ENCODE measurements around the gene AGXT2.

Gene AGXT2

GRCh38 chr5:35047785-35048404, at the start of gene AGXT2:
Gene AGXT2 (minus strand): TSS chr5:35047949. CDS start chr5:35047892, 57 bp downstream.
- no peak within 1 kb of the TSS for H3K27ac ChIP-seq
- no peak within 1 kb of the TSS for H3K4me3 ChIP-seq
- no peaks in the 10 kb centered on the region for H3K36me3 ChIP-seq
- no peaks in the 10 kb centered on the region; a peak in 1 of 22 replicates for H3K9me3 ChIP-seq (replicated peaks in 1 of 11)
- no peak within 1 kb of the TSS for H3K4me2 ChIP-seq
- no peaks in the 10 kb centered on the region for H3K27me3 ChIP-seq
- no peaks in the 10 kb centered on the region for H3K4me1 ChIP-seq
- H4K20me1 ChIP-seq = no peaks in the 10 kb centered on the region
- no peak within 1 kb of the TSS for H3K9ac ChIP-seq
- no peak for TF ChIP-seq Cebpa-rat (IDR thresholded peaks at IDR 0.05)

- no peaks in the 10 kb centered on the region for H3K9me3 ChIP-seq (replicated peaks in 1 of 11)
- H3K4me1 ChIP-seq = peaks cover 0 to 5% (median 0%) of the 10 kb centered on the region in 10 experiments; a peak in 2 of 20 replicates
- no peak overlapping the region for H3K9ac ChIP-seq
- H3K36me3 ChIP-seq = no peaks in the 10 kb centered on the region
- no peak for TF ChIP-seq Cebpa-rat (IDR thresholded peaks at IDR 0.05)
- no peak overlapping the region for H3K4me2 ChIP-seq
- no peak overlapping the region for H3K27ac ChIP-seq
- H3K4me3 ChIP-seq = no peak overlapping the region
- no peaks in the 10 kb centered on the region for H3K27me3 ChIP-seq
- no peaks in the 10 kb centered on the region for H4K20me1 ChIP-seq
Measured at GRCh38 chr5:35096932-35097331, 49.2 kb upstream of the AGXT2 start.

GRCh38 chr5:35096216-35096615, 48.5 kb upstream of the AGXT2 start:
- Histone ChIP-seq H3K4me3 (no peak overlapping the region), H3K9ac (no peak overlapping the region), H3K36me3 (no peaks in the 10 kb centered on the region), H3K27me3 (no peaks in the 10 kb centered on the region), H4K20me1 (no peaks in the 10 kb centered on the region), H3K4me2 (no peak overlapping the region), H3K4me1 (peaks cover 0 to 5% (median 0%) of the 10 kb centered on the region in 10 experiments; a peak in 2 of 20 replicates), H3K27ac (no peak overlapping the region), H3K9me3 (replicated peaks in 1 of 11) (no peaks in the 10 kb centered on the region)
- no peak for TF ChIP-seq Cebpa-rat (IDR thresholded peaks at IDR 0.05)

- Histone ChIP-seq H3K36me3 (no peaks in the 10 kb centered on the region), H3K27me3 (no peaks in the 10 kb centered on the region), H3K9ac (no peak overlapping the region), H3K4me3 (no peak overlapping the region), H3K27ac (no peak overlapping the region), H3K4me2 (no peak overlapping the region), H3K4me1 (peaks cover 0 to 5% (median 0%) of the 10 kb centered on the region in 10 experiments; a peak in 2 of 20 replicates), H3K9me3 (replicated peaks in 1 of 11) (no peaks in the 10 kb centered on the region), H4K20me1 (no peaks in the 10 kb centered on the region)
- no peak for TF ChIP-seq Cebpa-rat (IDR thresholded peaks at IDR 0.05)
Measured at GRCh38 chr5:35095366-35095765, 47.6 kb upstream of the AGXT2 start.

- no peak overlapping the region for H3K9ac ChIP-seq
- H3K4me2 ChIP-seq = no peak overlapping the region
- no peak overlapping the region for H3K4me3 ChIP-seq
- peaks cover 0 to 5% (median 0%) of the 10 kb centered on the region in 10 experiments; a peak in 2 of 20 replicates for H3K4me1 ChIP-seq
- TF ChIP-seq Cebpa-rat (IDR thresholded peaks at IDR 0.05) = no peak
- no peaks in the 10 kb centered on the region for H3K27me3 ChIP-seq
- H3K36me3 ChIP-seq = no peaks in the 10 kb centered on the region
- no peaks in the 10 kb centered on the region for H4K20me1 ChIP-seq
- no peak overlapping the region for H3K27ac ChIP-seq
- no peaks in the 10 kb centered on the region for H3K9me3 ChIP-seq (replicated peaks in 1 of 11)
Measured at GRCh38 chr5:35094948-35095347, 47.2 kb upstream of the AGXT2 start.

- H3K9me3 ChIP-seq (replicated peaks in 1 of 11) = no peaks in the 10 kb centered on the region
Measured at GRCh38 chr5:35092703-35093102, 45.0 kb upstream of the AGXT2 start.

GRCh38 chr5:35091704-35092103, 44.0 kb upstream of the AGXT2 start:
- Histone ChIP-seq H3K9me3 (replicated peaks in 1 of 11) (no peaks in the 10 kb centered on the region), H3K27ac (no peak overlapping the region), H3K4me3 (no peak overlapping the region), H3K27me3 (no peaks in the 10 kb centered on the region), H3K36me3 (no peaks in the 10 kb centered on the region), H4K20me1 (no peaks in the 10 kb centered on the region), H3K4me1 (peaks cover 0 to 5% (median 0%) of the 10 kb centered on the region in 10 experiments; a peak in 2 of 20 replicates), H3K4me2 (no peak overlapping the region), H3K9ac (no peak overlapping the region)
- no peak for TF ChIP-seq Cebpa-rat (IDR thresholded peaks at IDR 0.05)

More at GRCh38 chr5:35092703-35093102, 45.0 kb upstream of the AGXT2 start:
- no peak for TF ChIP-seq Cebpa-rat (IDR thresholded peaks at IDR 0.05)
- no peak overlapping the region for H3K27ac ChIP-seq
- peaks cover 0 to 5% (median 0%) of the 10 kb centered on the region in 10 experiments; a peak in 2 of 20 replicates for H3K4me1 ChIP-seq
- no peaks in the 10 kb centered on the region for H4K20me1 ChIP-seq
- no peak overlapping the region for H3K4me3 ChIP-seq
- H3K27me3 ChIP-seq = no peaks in the 10 kb centered on the region
- H3K9ac ChIP-seq = no peak overlapping the region
- H3K4me2 ChIP-seq = peak overlapping the region in 4 of 11 experiments; percentile 7 to 25 (median 12); a peak in 4 of 22 replicates
- no peaks in the 10 kb centered on the region for H3K36me3 ChIP-seq

- Histone ChIP-seq H3K4me3 (no peak overlapping the region), H3K9ac (no peak overlapping the region), H3K27me3 (no peaks in the 10 kb centered on the region), H3K9me3 (replicated peaks in 1 of 11) (no peaks in the 10 kb centered on the region), H3K4me2 (no peak overlapping the region), H3K36me3 (no peaks in the 10 kb centered on the region), H4K20me1 (no peaks in the 10 kb centered on the region), H3K4me1 (peaks cover 0 to 5% (median 0%) of the 10 kb centered on the region in 10 experiments; a peak in 2 of 20 replicates), H3K27ac (no peak overlapping the region)
- no peak for TF ChIP-seq Cebpa-rat (IDR thresholded peaks at IDR 0.05)
Measured at GRCh38 chr5:35089334-35090314, 41.9 kb upstream of the AGXT2 start.

- H3K4me2 ChIP-seq = no peak overlapping the region
- TF ChIP-seq Cebpa-rat (IDR thresholded peaks at IDR 0.05) = no peak
- H3K9me3 ChIP-seq (replicated peaks in 1 of 11) = no peaks in the 10 kb centered on the region
- H3K4me1 ChIP-seq = peaks cover 0 to 5% (median 0%) of the 10 kb centered on the region in 10 experiments; a peak in 2 of 20 replicates
- no peaks in the 10 kb centered on the region for H4K20me1 ChIP-seq
- no peaks in the 10 kb centered on the region for H3K27me3 ChIP-seq
- no peaks in the 10 kb centered on the region for H3K36me3 ChIP-seq
- H3K27ac ChIP-seq = no peak overlapping the region
- H3K9ac ChIP-seq = no peak overlapping the region
- H3K4me3 ChIP-seq = no peak overlapping the region
Measured at GRCh38 chr5:35087991-35088390, 40.2 kb upstream of the AGXT2 start.

Data from BLaER1 treated with 17β-estradiol and CSF1 and Interleukin-3, amounts not matched to agents 10 nM and 100 nM (cell line).